PC-9 (cell line): ENCODE data around the gene LAMC1. TPM values are rescaled to one million over a fixed set of nuclear protein-coding genes. Genes with fewer than 3 reads are reported as not detected.

Source experiments
- BruUV-seq: library from RNA; stranded (reverse); fragments of 400-500 nt; replicated peaks from 2 replicates; lab custom pipeline; 2021; lab: Mats Ljungman, UMichigan
- CTCF ChIA-PET: fragments of 300-600 bp; sonication (Branson Sonifier 250); formaldehyde crosslinking; loops from one replicate; lab custom pipeline; 2022; ENCODE audit warnings: antibody characterized with exemption; lab: Charles Lee
- POLR2A ChIA-PET: fragments of 300-600 bp; sonication (Branson Sonifier 250); formaldehyde crosslinking; loops from one replicate; lab custom pipeline; 2022; ENCODE audit warnings: antibody characterized with exemption; ENCODE audit not compliant: unreplicated experiment; lab: Charles Lee
- DNase-seq, 2 experiments: peaks; one replicate each; pipeline versions ENCODE4 v3.0.0 to v3.0.0-alpha.2; 2015 to 2022; ENCODE audit warnings: mixed read lengths in 1 of 2
- H2AFZ ChIP-seq: fragments of 200-600 bp; sonication (generic); 2 replicates; pipeline ENCODE4 v1.8.1; 2017; ENCODE audit warnings: antibody characterized with exemption
- H3F3A ChIP-seq: fragments of 200-600 bp; sonication (generic); 2 replicates; pipeline ENCODE4 v1.8.1; 2017; ENCODE audit warnings: antibody characterized with exemption, mild to moderate bottlenecking, low read depth; ENCODE audit not compliant: insufficient read depth
- H3K27ac ChIP-seq: fragments of 200-600 bp; sonication (generic); 2 replicates; pipeline ENCODE4 v1.6.1; 2016; ENCODE audit warnings: mixed run types
- H3K27me3 ChIP-seq: fragments of 200-600 bp; sonication (generic); 2 replicates; pipeline ENCODE4 v1.6.1; 2016; ENCODE audit warnings: low read depth, mixed run types; ENCODE audit not compliant: insufficient read depth
- H3K36me3 ChIP-seq: fragments of 200-600 bp; sonication (generic); 2 replicates; pipeline ENCODE4 v1.6.1; 2016; ENCODE audit warnings: low read depth, mixed run types
- H3K4me1 ChIP-seq: fragments of 200-600 bp; sonication (generic); replicated peaks from 2 replicates; pipeline ENCODE4 v1.6.1; 2016; ENCODE audit warnings: mixed run types; ENCODE audit not compliant: insufficient read depth
- H3K4me2 ChIP-seq: fragments of 200-600 bp; sonication (generic); 2 replicates; pipeline ENCODE4 v1.6.1; 2017; ENCODE audit warnings: mixed run types
- H3K4me3 ChIP-seq: fragments of 200-600 bp; sonication (generic); 2 replicates; pipeline ENCODE4 v1.6.1; 2016; ENCODE audit warnings: mixed run types
- H3K79me2 ChIP-seq: fragments of 200-600 bp; sonication (generic); 2 replicates; pipeline ENCODE4 v1.6.1; 2017; ENCODE audit warnings: low read depth, mixed run types
- H3K9me2 ChIP-seq: fragments of 200-600 bp; sonication (generic); 2 replicates; pipeline ENCODE4 v1.8.1; 2017; ENCODE audit warnings: mild to moderate bottlenecking; ENCODE audit not compliant: insufficient read depth
- H3K9me3 ChIP-seq: fragments of 200-600 bp; sonication (generic); 2 replicates; pipeline ENCODE4 v1.8.1; 2016; ENCODE audit warnings: low read depth; ENCODE audit not compliant: insufficient read depth
- H4K20me1 ChIP-seq: fragments of 200-600 bp; sonication (generic); 2 replicates; pipeline ENCODE4 v1.8.1; 2017; ENCODE audit not compliant: insufficient read depth
- EZH2 ChIP-seq: fragments of 200-600 bp; sonication (generic); IDR thresholded peaks from 2 replicates; pipeline ENCODE4 v1.8.0; 2017; ENCODE audit warnings: antibody characterized with exemption, low read depth
- intact Hi-C: fragments of 100-400 bp; cut with micrococcal nuclease; formaldehyde crosslinking; loops from one replicate; pipeline ENCODE4 v1.10.0; 2022; ENCODE audit not compliant: unreplicated experiment
- total RNA-seq: library from RNA; stranded (reverse); gene quantifications from 2 replicates; pipeline ENCODE4 v1.2.3, GENCODE V29; 2021
- TF ChIP-seq, protein P1 (sequence below): fragments of 200-600 bp; sonication (generic); conservative IDR thresholded peaks from 2 replicates; pipeline ENCODE4 v1.6.1; 2017; ENCODE audit warnings: mixed run types, antibody characterized with exemption, mild to moderate bottlenecking, moderate library complexity

LAMC1 gene
- total RNA-seq, 1 experiment from 2014 or later = 95.5 TPM

DNA sequence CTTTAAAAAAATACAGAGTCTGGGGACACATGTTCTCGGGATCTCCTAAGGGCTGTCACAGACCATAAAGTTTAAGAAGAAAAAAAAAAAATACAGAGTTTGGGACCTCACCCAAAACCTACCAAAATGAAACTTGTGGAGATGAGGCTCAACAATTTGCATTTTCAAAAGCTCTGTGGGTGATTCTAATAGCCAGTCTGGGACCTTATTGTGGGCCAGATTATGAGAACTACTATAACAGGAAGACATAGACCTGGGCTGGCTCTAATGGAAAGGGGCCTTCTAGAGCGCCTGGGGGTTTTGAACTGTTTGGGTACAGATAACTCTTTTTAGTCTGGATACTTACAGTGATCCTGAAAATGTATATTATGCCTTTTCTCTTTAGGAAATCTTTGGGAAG is 69.1 kb downstream of the LAMC1 start:
- peaks cover 84% of the 10 kb centered on the region for H3K79me2 ChIP-seq
- ChIA-PET CTCF (interaction anchor here (0.7 kb wide), 2 partner anchors 9 to 130 kb away, joined by 3 read pairs; no protein-coding TSS in a partner anchor), POLR2A (no interaction called here)

DNA sequence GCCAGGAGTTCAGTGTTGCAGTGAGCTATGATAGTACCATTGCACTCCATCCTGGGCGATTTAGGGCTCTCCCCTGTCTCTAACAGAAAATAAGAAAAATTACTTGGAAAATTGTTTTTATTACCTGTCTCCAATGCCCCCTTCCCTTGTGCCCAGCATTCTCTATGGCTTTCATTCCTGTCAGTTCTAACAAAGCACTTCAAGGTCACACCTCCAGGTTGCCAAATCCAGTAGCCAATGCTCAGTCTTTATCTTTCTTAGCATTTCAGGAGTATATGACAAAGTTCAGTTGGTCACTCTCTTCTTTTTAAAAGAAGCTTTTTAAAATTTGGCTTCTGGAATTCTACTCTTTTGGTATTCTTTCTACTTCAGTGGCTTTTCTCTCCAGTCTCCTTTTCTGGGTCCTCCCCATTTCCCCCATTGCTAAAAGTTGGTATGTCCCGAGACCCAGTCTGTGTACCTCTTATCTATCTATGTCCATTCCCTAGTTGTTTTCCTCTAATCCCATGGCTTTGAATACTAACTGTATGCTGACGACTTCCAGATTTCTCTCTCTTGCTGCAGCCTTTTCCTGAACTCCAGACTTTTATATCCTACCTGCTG is 69.9 kb downstream of the LAMC1 start:
- no peak for DNase-seq
- no peak overlapping the region for H3K4me3 ChIP-seq
- no peaks in the 10 kb centered on the region for H3K9me3 ChIP-seq
- peak overlapping the region; percentile 17; the same call in 1 of the 2 replicates for H3K4me2 ChIP-seq
- no peaks in the 10 kb centered on the region for H3K27me3 ChIP-seq
- peaks cover 35% of the 10 kb centered on the region for H3K4me1 ChIP-seq
- POLR2A ChIA-PET = interaction anchor here (0.6 kb wide), 3 partner anchors 91 to 411 kb away, joined by 3 to 4 read pairs (median 4); no protein-coding TSS in a partner anchor
- no peak overlapping the region for H2AFZ ChIP-seq
- H4K20me1 ChIP-seq = peaks cover 5% of the 10 kb centered on the region; the same call in 1 of the 2 replicates
- H3K27ac ChIP-seq = no peak overlapping the region
- no peak for TF ChIP-seq EZH2
- intact Hi-C loops = loop anchor here (10.0 kb wide), 2 partner anchors 128 to 198 kb away; no protein-coding TSS in a partner anchor
- H3K36me3 ChIP-seq = no peaks in the 10 kb centered on the region
- no peaks in the 10 kb centered on the region for H3K9me2 ChIP-seq
- CTCF ChIA-PET = interaction anchor here (0.6 kb wide), 1 partner anchor 69 kb away, joined by 3 read pairs; no protein-coding TSS in a partner anchor
- H3F3A ChIP-seq = peaks cover 11% of the 10 kb centered on the region
- peaks cover 83% of the 10 kb centered on the region for H3K79me2 ChIP-seq
- no TSS peak for BruUV-seq

More for the DNA sequence above, 69.1 kb downstream of the LAMC1 start:
- Histone ChIP-seq H3K27me3 (no peaks in the 10 kb centered on the region), H3K36me3 (no peaks in the 10 kb centered on the region), H3K4me3 (no peak overlapping the region), H3K4me2 (no peak overlapping the region), H3K9me3 (no peaks in the 10 kb centered on the region), H2AFZ (no peak overlapping the region), H4K20me1 (peaks cover 5% of the 10 kb centered on the region; the same call in 1 of the 2 replicates), H3F3A (peaks cover 11% of the 10 kb centered on the region), H3K27ac (no peak overlapping the region), H3K9me2 (no peaks in the 10 kb centered on the region), H3K4me1 (peaks cover 41% of the 10 kb centered on the region)
- DNase-seq = no peak
- no TSS peak for BruUV-seq
- intact Hi-C loops = loop anchor here (10.0 kb wide), 2 partner anchors 128 to 198 kb away; no protein-coding TSS in a partner anchor
- TF ChIP-seq, protein P1, sequence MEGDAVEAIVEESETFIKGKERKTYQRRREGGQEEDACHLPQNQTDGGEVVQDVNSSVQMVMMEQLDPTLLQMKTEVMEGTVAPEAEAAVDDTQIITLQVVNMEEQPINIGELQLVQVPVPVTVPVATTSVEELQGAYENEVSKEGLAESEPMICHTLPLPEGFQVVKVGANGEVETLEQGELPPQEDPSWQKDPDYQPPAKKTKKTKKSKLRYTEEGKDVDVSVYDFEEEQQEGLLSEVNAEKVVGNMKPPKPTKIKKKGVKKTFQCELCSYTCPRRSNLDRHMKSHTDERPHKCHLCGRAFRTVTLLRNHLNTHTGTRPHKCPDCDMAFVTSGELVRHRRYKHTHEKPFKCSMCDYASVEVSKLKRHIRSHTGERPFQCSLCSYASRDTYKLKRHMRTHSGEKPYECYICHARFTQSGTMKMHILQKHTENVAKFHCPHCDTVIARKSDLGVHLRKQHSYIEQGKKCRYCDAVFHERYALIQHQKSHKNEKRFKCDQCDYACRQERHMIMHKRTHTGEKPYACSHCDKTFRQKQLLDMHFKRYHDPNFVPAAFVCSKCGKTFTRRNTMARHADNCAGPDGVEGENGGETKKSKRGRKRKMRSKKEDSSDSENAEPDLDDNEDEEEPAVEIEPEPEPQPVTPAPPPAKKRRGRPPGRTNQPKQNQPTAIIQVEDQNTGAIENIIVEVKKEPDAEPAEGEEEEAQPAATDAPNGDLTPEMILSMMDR = no peak
- TF ChIP-seq EZH2 = no peak

DNA sequence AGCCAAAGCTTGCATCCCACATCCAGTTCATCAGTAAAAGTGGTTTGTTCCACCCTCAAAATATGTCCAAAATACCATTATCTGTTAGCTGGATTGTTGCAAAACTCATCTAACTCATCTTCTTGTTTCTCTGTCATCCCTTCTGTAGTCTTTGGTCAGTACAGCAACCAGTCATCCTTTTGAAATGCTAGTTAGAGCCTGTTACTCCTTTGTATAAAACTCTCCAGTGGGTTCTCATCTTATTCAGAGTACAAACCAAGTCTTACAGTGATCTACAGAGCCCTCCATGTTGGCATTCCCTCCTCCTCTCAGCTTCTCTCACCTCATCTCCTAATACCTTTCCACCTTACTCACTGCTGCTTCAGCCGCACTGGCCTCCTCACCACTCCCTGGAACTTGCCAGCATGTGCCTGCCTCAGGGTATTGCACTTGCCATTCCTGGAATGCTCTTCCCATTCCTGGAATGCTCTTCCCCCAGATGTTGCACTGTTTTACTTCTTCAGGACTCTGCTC is 70.6 kb downstream of the LAMC1 start:
- Histone ChIP-seq H2AFZ (no peak overlapping the region), H3F3A (peaks cover 11% of the 10 kb centered on the region), H3K9me2 (no peaks in the 10 kb centered on the region), H3K4me3 (no peak overlapping the region), H3K27ac (no peak overlapping the region), H3K9me3 (no peaks in the 10 kb centered on the region), H3K4me2 (peak overlapping the region; percentile 17; the same call in 1 of the 2 replicates), H4K20me1 (peaks cover 5% of the 10 kb centered on the region; the same call in 1 of the 2 replicates), H3K27me3 (no peaks in the 10 kb centered on the region), H3K79me2 (peaks cover 82% of the 10 kb centered on the region), H3K36me3 (no peaks in the 10 kb centered on the region), H3K4me1 (peaks cover 31% of the 10 kb centered on the region)
- DNase-seq = peak; percentile 68 to 69
- intact Hi-C loops = loop anchor here (2.0 to 10.0 kb wide), 3 partner anchors 69 to 199 kb away; no protein-coding TSS in a partner anchor
- ChIA-PET POLR2A (interaction anchor here (0.6 to 0.7 kb wide), 4 partner anchors 68 to 411 kb away, joined by 3 to 4 read pairs (median 3); no protein-coding TSS in a partner anchor), CTCF (no interaction called here)
- BruUV-seq = no TSS peak
- TF ChIP-seq, protein P1 = no peak
- TF ChIP-seq EZH2 = no peak
